Measurements from ENCODE around the gene MYO10.

The MYO10 gene

GRCh38 chr5:16885635-16886365 lies 50.3 kb downstream of the MYO10 start:
- FAIRE-seq, result no peak

GRCh38 chr5:16884595-16884994 lies 51.5 kb downstream of the MYO10 start:
- DNase-seq (ENCODE audit: insufficient read length, low spot score), result no peak
- FAIRE-seq, result no peak
- TF ChIP-seq CTCF (IDR thresholded peaks at IDR 0.05; ENCODE audit: insufficient read depth, missing control alignments), result no peak

More at GRCh38 chr5:16885635-16886365, 50.3 kb downstream of the MYO10 start:
- no peak for TF ChIP-seq CTCF (IDR thresholded peaks at IDR 0.05; ENCODE audit: insufficient read depth, missing control alignments)
- no peak for DNase-seq (ENCODE audit: insufficient read length, low spot score)

GRCh38 chr5:16883806-16884205 lies 52.3 kb downstream of the MYO10 start:
- DNase-seq (ENCODE audit: insufficient read length, low spot score), result no peak
- FAIRE-seq, result no peak
- no peak for TF ChIP-seq CTCF (IDR thresholded peaks at IDR 0.05; ENCODE audit: insufficient read depth, missing control alignments)

- no peak for TF ChIP-seq CTCF (IDR thresholded peaks at IDR 0.05; ENCODE audit: insufficient read depth, missing control alignments)
- DNase-seq (ENCODE audit: insufficient read length, low spot score), result no peak
- FAIRE-seq, result no peak
These were observed 52.9 kb downstream of the MYO10 start for GRCh38 chr5:16883176-16883575.

- DNase-seq (ENCODE audit: insufficient read length, low spot score) (no peak), FAIRE-seq (no peak)
- TF ChIP-seq CTCF (IDR thresholded peaks at IDR 0.05; ENCODE audit: insufficient read depth, missing control alignments), result no peak
These were observed 54.8 kb downstream of the MYO10 start for GRCh38 chr5:16881251-16881650.

GRCh38 chr5:16880547-16880946 lies 55.5 kb downstream of the MYO10 start:
- DNase-seq (ENCODE audit: insufficient read length, low spot score) (no peak), FAIRE-seq (no peak)
- TF ChIP-seq CTCF (IDR thresholded peaks at IDR 0.05; ENCODE audit: insufficient read depth, missing control alignments), result no peak

- no peak for TF ChIP-seq CTCF (IDR thresholded peaks at IDR 0.05; ENCODE audit: insufficient read depth, missing control alignments)
- FAIRE-seq (no peak), DNase-seq (ENCODE audit: insufficient read length, low spot score) (no peak)
These were observed 56.4 kb downstream of the MYO10 start for GRCh38 chr5:16879650-16880049.

Measured in D721Med (cell line).